DOHH2 (cell line): Measurements from ENCODE around the gene MSGN1.
A peak's percentile ranks its signal among the peaks of the same experiment; 100 is the strongest.

Experiments
- H3F3A ChIP-seq: fragments of 200-600 bp; sonication (generic), shearing (Covaris generic); 2 replicates; pipeline ENCODE4 v1.6.0; 2016; ENCODE audit warnings: antibody characterized with exemption, mild to moderate bottlenecking; ENCODE audit not compliant: control insufficient read depth, insufficient read depth
- H3K27ac ChIP-seq: fragments of 200-600 bp; sonication (generic); 2 replicates; pipeline ENCODE4 v1.5.1; 2014; ENCODE audit warnings: low read depth, mild to moderate bottlenecking, low read length, moderate library complexity
- H3K27me3 ChIP-seq: fragments of 200-600 bp; sonication (generic); 2 replicates; pipeline ENCODE4 v1.6.1; 2014; ENCODE audit warnings: mild to moderate bottlenecking, low read length, mixed read lengths; ENCODE audit not compliant: control insufficient read depth
- H3K36me3 ChIP-seq: fragments of 200-600 bp; sonication (generic); 2 replicates; pipeline ENCODE4 v1.6.1; 2014; ENCODE audit warnings: mild to moderate bottlenecking, low read length, moderate library complexity, mixed read lengths; ENCODE audit not compliant: control insufficient read depth
- H3K4me1 ChIP-seq: fragments of 200-600 bp; sonication (generic); 2 replicates; pipeline ENCODE4 v1.6.1; 2014; ENCODE audit warnings: mild to moderate bottlenecking, low read length, mixed read lengths; ENCODE audit not compliant: control insufficient read depth
- H3K4me2 ChIP-seq: fragments of 200-600 bp; sonication (generic); 2 replicates; pipeline ENCODE4 v1.6.0; 2014; ENCODE audit warnings: mild to moderate bottlenecking, low read length, moderate library complexity
- H3K4me3 ChIP-seq: fragments of 200-600 bp; sonication (generic); 2 replicates; pipeline ENCODE4 v1.5.1; 2014; ENCODE audit warnings: mild to moderate bottlenecking, low read length, mixed read lengths
- H3K79me2 ChIP-seq: fragments of 200-600 bp; sonication (generic); 2 replicates; pipeline ENCODE4 v1.6.1; 2014; ENCODE audit warnings: mild to moderate bottlenecking, low read length, mixed read lengths; ENCODE audit not compliant: control insufficient read depth
- H3K9me2 ChIP-seq: fragments of 200-600 bp; sonication (generic); replicated peaks from 2 replicates; pipeline ENCODE4 v1.6.1; 2014; ENCODE audit warnings: mild to moderate bottlenecking, low read length, mixed read lengths; ENCODE audit not compliant: control insufficient read depth
- H3K9me3 ChIP-seq: fragments of 200-600 bp; sonication (generic); 2 replicates; pipeline ENCODE4 v1.6.1; 2014; ENCODE audit warnings: antibody characterized with exemption, low read length, mixed read lengths; ENCODE audit not compliant: control insufficient read depth, insufficient read depth
- H4K20me1 ChIP-seq: fragments of 200-600 bp; sonication (generic); 2 replicates; pipeline ENCODE4 v1.6.0; 2014; ENCODE audit warnings: low read depth, mild to moderate bottlenecking, antibody characterized with exemption, low read length, moderate library complexity; ENCODE audit not compliant: control insufficient read depth, insufficient read depth
- EZH2phosphoT487 ChIP-seq: fragments of 200-600 bp; sonication (generic); IDR thresholded peaks from 2 replicates; pipeline ENCODE4 v1.6.1; 2017; ENCODE audit warnings: borderline replicate concordance, mild to moderate bottlenecking, antibody characterized with exemption, low read length, moderate library complexity, mixed read lengths
- TF ChIP-seq, protein P1 (sequence below): fragments of 200-600 bp; sonication (generic); IDR thresholded peaks from one replicate; pipeline ENCODE4 v1.5.1; 2014; ENCODE audit warnings: antibody characterized with exemption, mild to moderate bottlenecking, low read depth, low read length; ENCODE audit not compliant: poor library complexity, severe bottlenecking

Gene MSGN1

DNA sequence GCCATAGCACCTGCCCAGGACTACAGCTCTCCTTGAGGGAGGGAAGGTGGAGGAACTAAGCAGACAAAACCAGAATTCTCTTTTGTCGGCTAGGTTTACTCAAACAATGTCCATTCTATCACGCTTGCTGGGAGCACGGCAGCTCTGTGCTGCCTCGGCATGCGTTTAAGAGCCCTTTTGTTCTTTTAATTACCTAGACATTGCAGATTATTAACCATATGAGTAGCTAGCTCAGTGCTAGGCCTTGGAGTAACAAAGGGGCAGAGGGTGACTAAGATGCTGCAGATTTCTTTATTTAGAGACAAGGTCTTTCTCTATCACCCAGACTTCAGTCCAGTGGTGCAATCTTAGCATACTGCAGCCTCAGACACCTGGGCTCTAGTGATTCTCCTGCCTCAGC, 11.1 kb downstream of the MSGN1 start:
- Histone ChIP-seq H3K4me3 (no peak overlapping the region), H3F3A (no peaks in the 10 kb centered on the region), H3K36me3 (no peaks in the 10 kb centered on the region), H4K20me1 (no peaks in the 10 kb centered on the region), H3K9me2 (no peaks in the 10 kb centered on the region), H3K9me3 (no peaks in the 10 kb centered on the region), H3K4me1 (peaks cover 21% of the 10 kb centered on the region), H3K27me3 (peaks cover 13% of the 10 kb centered on the region), H3K27ac (no peak overlapping the region), H3K79me2 (no peaks in the 10 kb centered on the region), H3K4me2 (no peak overlapping the region)
- TF ChIP-seq EZH2phosphoT487 = no peak
- TF ChIP-seq, protein P1, sequence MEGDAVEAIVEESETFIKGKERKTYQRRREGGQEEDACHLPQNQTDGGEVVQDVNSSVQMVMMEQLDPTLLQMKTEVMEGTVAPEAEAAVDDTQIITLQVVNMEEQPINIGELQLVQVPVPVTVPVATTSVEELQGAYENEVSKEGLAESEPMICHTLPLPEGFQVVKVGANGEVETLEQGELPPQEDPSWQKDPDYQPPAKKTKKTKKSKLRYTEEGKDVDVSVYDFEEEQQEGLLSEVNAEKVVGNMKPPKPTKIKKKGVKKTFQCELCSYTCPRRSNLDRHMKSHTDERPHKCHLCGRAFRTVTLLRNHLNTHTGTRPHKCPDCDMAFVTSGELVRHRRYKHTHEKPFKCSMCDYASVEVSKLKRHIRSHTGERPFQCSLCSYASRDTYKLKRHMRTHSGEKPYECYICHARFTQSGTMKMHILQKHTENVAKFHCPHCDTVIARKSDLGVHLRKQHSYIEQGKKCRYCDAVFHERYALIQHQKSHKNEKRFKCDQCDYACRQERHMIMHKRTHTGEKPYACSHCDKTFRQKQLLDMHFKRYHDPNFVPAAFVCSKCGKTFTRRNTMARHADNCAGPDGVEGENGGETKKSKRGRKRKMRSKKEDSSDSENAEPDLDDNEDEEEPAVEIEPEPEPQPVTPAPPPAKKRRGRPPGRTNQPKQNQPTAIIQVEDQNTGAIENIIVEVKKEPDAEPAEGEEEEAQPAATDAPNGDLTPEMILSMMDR = no peak

DNA sequence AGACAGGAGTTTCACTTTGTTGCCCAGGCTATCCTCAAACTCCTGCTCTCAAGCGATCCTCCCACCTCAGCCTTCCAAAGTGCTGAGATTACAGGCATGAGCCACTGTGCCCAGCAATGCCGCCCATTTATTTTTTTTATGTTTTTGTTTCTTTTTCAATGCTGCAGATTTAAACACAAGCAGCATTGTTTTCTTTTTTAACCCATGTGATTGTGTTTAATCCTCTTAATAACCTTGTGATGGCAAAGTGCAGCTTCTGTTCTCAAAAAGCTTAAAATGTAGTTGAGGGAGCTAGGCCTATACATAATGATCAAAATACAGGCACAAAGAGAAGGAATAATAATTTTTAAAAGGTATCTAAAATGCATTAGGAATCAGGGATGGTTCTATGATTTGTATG, 11.5 kb downstream of the MSGN1 start:
- Histone ChIP-seq H3K9me2 (no peaks in the 10 kb centered on the region), H3K4me2 (no peak overlapping the region), H3K4me1 (peaks cover 16% of the 10 kb centered on the region), H3K79me2 (no peaks in the 10 kb centered on the region), H3K9me3 (no peaks in the 10 kb centered on the region), H3K4me3 (no peak overlapping the region), H3F3A (no peaks in the 10 kb centered on the region), H4K20me1 (no peaks in the 10 kb centered on the region), H3K36me3 (no peaks in the 10 kb centered on the region), H3K27me3 (peaks cover 15% of the 10 kb centered on the region), H3K27ac (no peak overlapping the region)
- TF ChIP-seq EZH2phosphoT487 = no peak
- TF ChIP-seq, protein P1 = no peak

DNA sequence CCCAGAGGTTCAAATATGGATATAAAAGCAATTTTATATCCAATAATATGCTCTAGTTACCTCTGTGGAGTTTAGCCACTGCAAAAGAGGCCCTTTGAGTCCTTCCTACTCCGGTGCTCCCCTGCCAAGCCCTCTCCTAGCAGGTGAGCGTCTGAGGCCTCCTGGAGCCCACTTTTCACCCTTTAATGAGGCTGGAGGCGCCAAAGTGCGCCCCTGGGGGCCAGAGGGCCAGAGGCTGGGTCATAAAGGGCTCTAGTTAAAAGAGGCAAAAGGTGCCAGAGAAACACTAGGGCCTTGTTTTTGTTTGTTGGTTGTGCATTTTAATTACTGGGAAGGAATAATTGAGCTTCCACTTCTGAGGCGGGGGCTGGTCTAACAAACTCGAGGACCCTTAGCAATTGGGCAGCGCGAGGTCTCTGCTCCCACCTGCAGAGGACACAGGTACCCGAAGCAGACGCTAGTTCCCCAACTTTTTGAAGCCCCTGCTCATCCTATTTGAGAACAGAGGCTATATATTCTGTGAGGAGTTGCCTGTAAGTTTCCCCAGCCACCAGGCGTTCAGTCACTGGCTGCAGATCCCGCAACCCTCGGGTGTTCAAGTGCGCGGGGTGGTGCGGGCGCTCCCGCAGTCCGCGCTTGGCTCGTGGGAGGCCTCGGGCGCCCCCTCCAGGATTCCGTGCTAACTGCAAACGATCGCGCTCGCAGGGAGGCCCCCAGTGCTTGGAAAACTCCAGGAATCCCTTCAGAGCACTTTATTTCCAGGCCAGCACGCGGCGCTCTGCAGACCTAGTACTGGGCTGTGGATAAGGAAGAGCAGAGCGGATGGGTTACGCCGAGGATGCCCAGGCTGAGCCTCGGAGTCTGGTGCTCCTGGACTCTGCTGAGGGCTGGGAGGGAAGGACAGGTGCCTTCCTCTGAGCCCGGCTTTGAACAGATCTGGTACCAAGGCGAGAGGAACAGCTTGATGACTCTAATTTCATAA, 14.1 kb downstream of the MSGN1 start:
- Histone ChIP-seq H3K9me2 (no peaks in the 10 kb centered on the region), H3K4me1 (peaks cover 9% of the 10 kb centered on the region), H3K79me2 (no peaks in the 10 kb centered on the region), H3K4me2 (peak overlapping the region; percentile 49), H3F3A (no peaks in the 10 kb centered on the region), H3K27ac (no peak overlapping the region), H4K20me1 (no peaks in the 10 kb centered on the region), H3K9me3 (no peaks in the 10 kb centered on the region), H3K4me3 (0 out of 2 replicates have a peak overlapping the region, but pooled peaks have one; percentile 27), H3K36me3 (no peaks in the 10 kb centered on the region), H3K27me3 (peaks cover 15% of the 10 kb centered on the region)
- TF ChIP-seq EZH2phosphoT487 = no peak
- TF ChIP-seq, protein P1 = peak; percentile 95
